Left lung (tissue), 10 donors: ENCODE measurements around the gene CFD. TPM values are rescaled to one million over a fixed set of nuclear protein-coding genes. Genes with fewer than 3 reads are reported as not detected.

Experiments used
- ATAC-seq: fragments of 200-7000 bp; cut with Tn5 transposase; one replicate; pipeline ENCODE4 v1.9.1; 2020; ENCODE audit warnings: moderate library complexity
- DNase-seq, 4 donors: peaks; one replicate each; pipeline ENCODE4 v3.0.0-alpha.2; 2013 to 2020
- H3K27ac ChIP-seq, 2 donors: fragments of 200-600 bp; sonication (generic) in 1 of 2; one replicate each; pipeline versions ENCODE4 v1.5.0 to v1.8.0; 2020 to 2021
- H3K27me3 ChIP-seq, 2 donors: fragments of 200-600 bp; sonication (generic) in 1 of 2; one replicate each; pipeline versions ENCODE4 v1.5.0 to v1.8.0; 2020 to 2021
- H3K36me3 ChIP-seq, 2 donors: fragments of 200-600 bp; sonication (generic) in 1 of 2; one replicate each; pipeline versions ENCODE4 v1.5.0 to v1.8.0; 2020 to 2021
- H3K4me1 ChIP-seq, 2 donors: fragments of 200-600 bp; one replicate each; pipeline ENCODE4 v1.8.0; 2021
- H3K4me3 ChIP-seq, 2 donors: fragments of 200-600 bp; sonication (generic) in 1 of 2; one replicate each; pipeline versions ENCODE4 v1.5.0 to v1.8.0; 2020 to 2021; ENCODE audit warnings: mild to moderate bottlenecking in 1 of 2
- H3K9me3 ChIP-seq, 2 donors: fragments of 200-600 bp; sonication (generic) in 1 of 2; one replicate each; pipeline versions ENCODE4 v1.5.0 to v1.8.0; 2020 to 2021
- intact Hi-C, 2 donors: fragments of 100-400 bp; cut with DNase I; formaldehyde crosslinking; loops; one replicate each; pipeline versions ENCODE4 v1.11.2 to v1.14.2; 2022
- polyA plus RNA-seq, 6 donors: library from polyadenylated mRNA; unstranded; fragments of 120-200 nt; gene quantifications; one replicate each; pipeline ENCODE4 v1.2.1, GENCODE V29; 2013; ENCODE audit not compliant: insufficient read length in 6 of 6
- total RNA-seq, 2 donors: library from RNA; stranded (reverse); fragmentation: NEBNext Ultra II Directional; extraction: Animal tissue kit (Norgen Biotek cat#: 25700); gene quantifications; one replicate each; pipeline ENCODE4 v1.2.1, GENCODE V29; 2021
- TF ChIP-seq, protein P1 (sequence below), 2 donors: fragments of 200-600 bp; sonication (generic) in 1 of 2; IDR thresholded peaks; one replicate each; pipeline versions ENCODE4 v1.5.0 to v1.8.0; 2021; ENCODE audit warnings: antibody characterized with exemption in 2 of 2
- donor health status: DM: no; HTN: yes; CAD: no.
- donor health status: DM: no; HTN: no; CAD: no.

CFD gene
- total and polyA plus RNA-seq, 8 donors = 4.9 to 85.3 (median 10.5) TPM

DNA sequence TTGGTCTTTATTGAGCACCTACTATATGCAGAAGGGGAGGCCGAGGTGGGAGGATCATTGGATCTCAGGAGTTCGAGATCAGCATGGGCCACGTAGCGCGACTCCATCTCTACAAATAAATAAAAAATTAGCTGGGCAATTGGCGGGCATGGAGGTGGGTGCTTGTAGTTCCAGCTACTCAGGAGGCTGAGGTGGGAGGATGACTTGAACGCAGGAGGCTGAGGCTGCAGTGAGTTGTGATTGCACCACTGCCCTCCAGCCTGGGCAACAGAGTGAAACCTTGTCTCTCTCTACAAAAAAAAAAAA lies 3.8 kb downstream of the CFD start:
- H3K27ac ChIP-seq = peak overlapping the region in 1 of 2 donors; percentile 85
- intact Hi-C loops = no loop called here

DNA sequence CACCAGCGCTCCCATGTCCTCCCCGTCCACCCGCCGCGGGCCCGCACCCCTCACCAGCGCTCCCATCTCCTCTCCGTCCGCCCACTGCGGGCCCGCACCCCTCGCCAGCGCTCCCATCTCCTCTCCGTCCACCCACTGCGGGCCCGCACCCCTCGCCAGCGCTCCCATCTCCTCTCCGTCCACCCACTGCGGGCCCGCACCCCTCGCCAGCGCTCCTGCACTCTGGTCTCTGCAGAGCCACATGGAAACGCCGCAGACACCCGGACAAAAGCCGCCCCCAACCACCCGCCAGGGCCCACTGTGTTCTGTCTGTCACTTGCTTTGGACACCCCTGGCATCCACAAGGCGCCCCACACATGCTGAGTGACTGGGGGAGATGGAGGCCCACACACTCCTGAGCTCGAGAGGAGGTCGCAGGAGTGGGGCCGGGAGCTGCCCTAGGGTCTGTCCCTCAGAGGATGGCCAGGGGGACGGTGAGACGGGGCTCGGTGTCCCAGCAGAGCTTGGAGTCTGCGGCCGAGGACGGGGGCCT lies 7.4 kb downstream of the CFD start:
- Histone ChIP-seq H3K27me3 (no peaks in the 10 kb centered on the region), H3K36me3 (peaks cover 0 to 42% of the 10 kb centered on the region in 2 donors), H3K4me3 (no peak overlapping the region), H3K27ac (no peak overlapping the region), H3K9me3 (no peaks in the 10 kb centered on the region), H3K4me1 (peaks cover 0 to 39% of the 10 kb centered on the region in 2 donors)
- no peak for DNase-seq
- ATAC-seq = no peak
- intact Hi-C loops = no loop called here
- TF ChIP-seq, protein P1, sequence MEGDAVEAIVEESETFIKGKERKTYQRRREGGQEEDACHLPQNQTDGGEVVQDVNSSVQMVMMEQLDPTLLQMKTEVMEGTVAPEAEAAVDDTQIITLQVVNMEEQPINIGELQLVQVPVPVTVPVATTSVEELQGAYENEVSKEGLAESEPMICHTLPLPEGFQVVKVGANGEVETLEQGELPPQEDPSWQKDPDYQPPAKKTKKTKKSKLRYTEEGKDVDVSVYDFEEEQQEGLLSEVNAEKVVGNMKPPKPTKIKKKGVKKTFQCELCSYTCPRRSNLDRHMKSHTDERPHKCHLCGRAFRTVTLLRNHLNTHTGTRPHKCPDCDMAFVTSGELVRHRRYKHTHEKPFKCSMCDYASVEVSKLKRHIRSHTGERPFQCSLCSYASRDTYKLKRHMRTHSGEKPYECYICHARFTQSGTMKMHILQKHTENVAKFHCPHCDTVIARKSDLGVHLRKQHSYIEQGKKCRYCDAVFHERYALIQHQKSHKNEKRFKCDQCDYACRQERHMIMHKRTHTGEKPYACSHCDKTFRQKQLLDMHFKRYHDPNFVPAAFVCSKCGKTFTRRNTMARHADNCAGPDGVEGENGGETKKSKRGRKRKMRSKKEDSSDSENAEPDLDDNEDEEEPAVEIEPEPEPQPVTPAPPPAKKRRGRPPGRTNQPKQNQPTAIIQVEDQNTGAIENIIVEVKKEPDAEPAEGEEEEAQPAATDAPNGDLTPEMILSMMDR (IDR thresholded peaks at IDR 0.05) = no peak

More for the DNA sequence above, 3.8 kb downstream of the CFD start:
- ATAC-seq (no peak), DNase-seq (no peak)
- peaks cover 0 to 50% of the 10 kb centered on the region in 2 donors for H3K4me1 ChIP-seq
- H3K4me3 ChIP-seq = peak overlapping the region in 1 of 2 donors; percentile 30
- H3K36me3 ChIP-seq = peaks cover 0 to 11% of the 10 kb centered on the region in 2 donors
- TF ChIP-seq, protein P1 (IDR thresholded peaks at IDR 0.05) = no peak
- no peaks in the 10 kb centered on the region for H3K9me3 ChIP-seq
- H3K27me3 ChIP-seq = peaks cover 0 to 32% of the 10 kb centered on the region in 2 donors

DNA sequence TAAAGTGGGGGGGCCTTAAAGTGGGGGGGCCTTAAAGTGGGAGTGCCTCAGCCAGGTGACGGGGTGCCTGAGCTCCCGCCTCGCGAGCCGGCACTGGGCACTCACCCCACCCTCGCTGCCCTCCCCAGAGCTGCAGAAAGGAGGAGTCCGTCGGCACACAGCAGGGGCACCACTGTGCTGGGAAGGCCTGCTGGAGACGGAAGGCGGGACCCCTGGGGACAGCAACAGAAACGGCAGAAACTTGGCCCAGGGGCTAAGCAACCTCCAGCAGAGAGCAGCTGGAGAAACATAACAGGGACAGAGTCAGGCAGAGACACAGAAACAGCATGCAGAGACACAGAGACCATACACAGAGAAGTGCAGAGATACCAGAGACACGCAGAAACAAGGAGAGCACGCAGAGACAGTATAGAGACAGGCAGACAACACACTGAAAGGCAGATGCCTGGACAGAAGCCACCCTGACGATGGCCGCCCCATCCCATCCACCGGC lies 7.9 kb downstream of the CFD start:
- Histone ChIP-seq H3K4me3 (no peak overlapping the region), H3K27me3 (no peaks in the 10 kb centered on the region), H3K4me1 (peaks cover 0 to 42% of the 10 kb centered on the region in 2 donors), H3K27ac (no peak overlapping the region), H3K9me3 (no peaks in the 10 kb centered on the region), H3K36me3 (peaks cover 0 to 42% of the 10 kb centered on the region in 2 donors)
- TF ChIP-seq, protein P1 (IDR thresholded peaks at IDR 0.05) = no peak
- ATAC-seq = no peak
- intact Hi-C loops = no loop called here
- no peak for DNase-seq

DNA sequence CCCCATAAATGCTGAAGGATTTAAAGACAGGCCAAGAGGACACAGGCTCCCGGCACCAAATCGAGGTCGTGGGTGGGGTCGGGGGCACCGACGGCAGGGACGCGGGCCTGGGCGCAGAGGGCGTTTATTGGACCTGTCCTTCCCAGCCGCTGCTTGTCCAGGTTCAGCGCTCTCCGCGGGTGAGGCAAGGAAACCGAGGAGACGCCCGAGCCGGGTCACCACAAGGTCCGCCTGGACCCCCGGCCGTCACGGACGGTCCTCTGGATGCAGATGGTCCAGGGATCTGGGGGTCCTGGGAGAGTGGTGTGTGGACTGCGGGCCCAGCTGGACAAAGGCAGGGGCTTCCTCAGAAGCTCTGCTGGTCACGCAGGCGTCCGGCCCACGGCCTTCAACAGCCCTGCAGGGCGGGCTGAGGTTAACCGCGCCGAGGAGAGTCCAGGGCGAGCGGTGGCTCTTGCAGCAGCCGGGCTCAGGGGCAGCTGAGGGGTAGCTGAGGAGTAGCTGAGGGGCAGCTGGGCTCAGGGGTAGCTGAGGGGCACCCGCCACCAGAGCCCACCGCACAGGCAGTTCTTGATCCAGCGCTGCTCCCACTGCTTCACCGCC lies 8.5 kb downstream of the CFD start:
- no peak overlapping the region for H3K4me3 ChIP-seq
- ATAC-seq (no peak), DNase-seq (no peak)
- intact Hi-C loops = no loop called here
- TF ChIP-seq, protein P1 (IDR thresholded peaks at IDR 0.05) = no peak
- H3K36me3 ChIP-seq = peaks cover 0 to 42% of the 10 kb centered on the region in 2 donors
- no peaks in the 10 kb centered on the region for H3K27me3 ChIP-seq
- peaks cover 0 to 39% of the 10 kb centered on the region in 2 donors for H3K4me1 ChIP-seq
- no peaks in the 10 kb centered on the region for H3K9me3 ChIP-seq
- no peak overlapping the region for H3K27ac ChIP-seq

DNA sequence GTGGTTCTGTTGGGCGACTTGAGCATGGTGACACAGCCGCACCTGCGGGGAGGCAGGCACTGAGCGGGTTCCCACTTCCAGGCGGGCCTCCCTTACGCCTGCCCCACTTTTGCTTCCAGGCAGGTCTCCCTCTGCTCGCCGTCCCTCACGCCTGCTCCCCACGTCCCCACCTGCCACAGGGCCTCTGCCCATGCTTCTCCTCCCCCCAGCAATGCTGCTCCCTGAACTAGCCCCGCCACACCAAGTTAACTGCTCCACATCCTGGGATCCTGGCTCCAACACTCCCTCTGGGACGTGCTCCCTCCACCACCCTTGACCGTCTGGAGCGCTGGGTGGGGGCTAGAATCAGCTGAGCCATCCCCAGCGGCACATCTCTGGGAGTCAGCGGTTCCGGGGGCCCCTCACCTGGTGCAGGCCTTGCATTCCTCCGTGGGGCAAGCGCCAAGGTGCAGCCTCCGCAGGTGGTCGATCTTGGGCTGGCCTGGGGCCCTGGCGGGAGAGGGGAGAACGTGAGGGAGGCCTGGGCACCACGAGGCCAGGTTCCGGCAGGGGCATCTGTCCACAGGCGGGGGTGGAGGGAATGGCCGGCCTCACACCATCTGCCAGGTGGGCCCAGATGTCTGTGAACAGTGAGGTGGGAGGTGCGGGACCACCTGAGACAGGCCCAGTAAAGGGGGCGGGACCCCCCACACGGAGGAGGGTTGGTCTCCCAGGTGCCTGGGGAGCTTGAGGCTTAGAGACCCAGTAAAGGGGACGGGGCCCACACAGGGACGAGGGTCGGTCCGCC lies 9.2 kb downstream of the CFD start:
- intact Hi-C loops = no loop called here
- no peak overlapping the region for H3K4me3 ChIP-seq
- TF ChIP-seq, protein P1 (IDR thresholded peaks at IDR 0.05) = no peak
- H3K27me3 ChIP-seq = no peaks in the 10 kb centered on the region
- peak overlapping the region in 1 of 2 donors; percentile 78 for H3K27ac ChIP-seq
- no peak for DNase-seq
- no peaks in the 10 kb centered on the region for H3K9me3 ChIP-seq
- ATAC-seq = no peak
- peaks cover 0 to 46% of the 10 kb centered on the region in 2 donors for H3K36me3 ChIP-seq
- H3K4me1 ChIP-seq = peaks cover 0 to 32% of the 10 kb centered on the region in 2 donors
